ENCODE data around the gene CRTC1. TPM values are rescaled to one million over a fixed set of nuclear protein-coding genes. Genes with fewer than 3 reads are reported as not detected.

CRTC1 gene
- polyA plus RNA-seq, 3 donors, result 12.0 to 13.6 (median 12.2) TPM

GRCh38 chr19:18697680-18698079 is 14.2 kb downstream of the CRTC1 start:
- no peak for DNase-seq (ENCODE audit: low read depth in 3 of 3, low spot score in 2 of 3)

DNA sequence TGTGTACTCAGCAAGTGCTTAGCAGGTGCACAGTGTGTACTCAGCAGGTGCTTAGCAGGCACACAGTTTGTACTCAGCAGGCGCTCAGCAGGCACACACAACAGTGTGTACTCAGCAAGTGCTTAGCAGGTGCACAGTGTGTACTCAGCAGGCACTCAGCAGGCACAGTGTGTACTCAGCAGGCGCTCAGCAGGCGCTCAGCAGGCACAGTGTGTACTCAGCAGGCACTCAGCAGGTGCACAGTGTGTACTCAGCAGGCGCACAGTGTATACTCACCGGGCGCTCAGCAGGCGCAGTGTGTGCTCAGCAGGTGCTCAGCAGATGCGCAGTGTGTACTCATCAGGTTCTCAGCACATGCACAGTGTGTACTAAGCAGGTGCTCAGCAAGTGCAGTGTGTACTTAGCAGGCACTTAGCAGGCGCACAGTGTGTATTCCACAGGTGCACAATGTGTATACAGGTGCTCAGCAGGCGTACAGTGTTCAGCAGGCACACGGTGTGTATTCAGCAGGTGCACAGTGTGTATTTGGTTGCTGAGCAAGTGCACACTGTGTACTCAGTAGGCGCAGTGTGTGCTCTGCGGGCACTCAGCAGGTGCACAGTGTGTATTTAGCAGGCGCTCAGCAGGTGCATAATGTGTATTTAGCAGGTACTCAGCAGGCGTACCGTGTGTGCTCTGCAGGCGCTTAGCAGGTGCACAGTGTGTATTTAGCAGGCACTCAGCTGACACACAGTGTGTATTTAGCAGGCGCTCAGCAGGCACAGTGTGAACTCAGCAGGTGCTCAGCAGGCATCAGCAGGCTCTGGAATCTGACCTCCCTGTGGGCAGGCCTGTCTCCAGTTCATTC is 15.1 kb downstream of the CRTC1 start:
- no peak for DNase-seq (ENCODE audit: low read depth in 3 of 3, low spot score in 2 of 3)

DNA sequence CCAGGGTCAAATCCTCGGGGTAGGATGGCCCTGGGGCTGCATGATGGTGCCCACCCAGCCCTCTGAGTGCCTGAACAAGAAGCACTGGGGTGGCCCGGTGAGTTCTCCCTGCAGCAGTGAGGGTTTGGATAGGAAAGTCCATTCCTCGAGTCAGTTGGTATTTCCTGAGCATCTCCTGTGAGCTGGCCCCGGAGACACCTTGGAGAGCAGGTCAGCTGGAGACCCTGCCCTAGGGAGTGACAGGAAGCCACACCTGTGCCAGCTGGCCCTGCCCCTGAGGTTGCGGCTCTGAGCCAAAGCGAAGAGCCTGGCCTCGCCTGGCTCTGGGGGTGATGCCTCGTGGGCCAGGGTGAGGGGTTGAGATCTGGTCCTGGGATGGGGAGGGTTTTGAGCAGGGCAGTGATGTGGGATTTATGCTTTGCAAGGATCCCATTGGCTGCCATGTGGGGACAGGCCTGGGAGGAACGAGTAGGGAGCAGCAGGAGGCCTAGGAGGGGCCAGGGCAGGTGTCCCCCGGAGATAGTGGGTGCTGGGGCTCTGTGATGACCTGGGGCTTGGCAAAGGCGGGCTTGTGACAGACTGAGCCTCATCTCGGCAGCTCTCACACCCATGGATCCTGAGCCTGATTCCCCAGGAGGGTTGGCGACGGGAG is 16.0 kb downstream of the CRTC1 start:
- no peak for DNase-seq (ENCODE audit: low read depth in 3 of 3, low spot score in 2 of 3)

GRCh38 chr19:18700501-18701249 is 17.2 kb downstream of the CRTC1 start:
- no peak for DNase-seq (ENCODE audit: low read depth in 3 of 3, low spot score in 2 of 3)

DNA sequence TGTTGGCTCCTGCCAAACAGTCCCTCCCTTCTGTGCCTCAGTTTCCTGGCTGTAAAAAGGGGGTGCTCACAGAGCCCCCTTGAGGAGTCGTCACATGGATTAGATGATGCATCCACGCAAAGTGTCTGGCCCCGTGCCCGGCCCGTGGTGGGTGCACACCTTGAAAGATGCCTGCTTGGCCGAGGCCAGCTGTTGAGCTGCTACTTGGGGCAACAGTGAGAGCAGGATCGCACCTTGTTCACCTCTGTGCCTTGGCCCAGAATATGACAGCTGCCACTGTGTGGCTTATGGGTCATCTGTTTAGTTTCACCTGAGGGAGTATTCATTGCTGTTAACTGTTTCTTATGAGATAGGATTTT is 17.7 kb downstream of the CRTC1 start:
- DNase-seq (ENCODE audit: low read depth in 3 of 3, low spot score in 2 of 3), result no peak

DNA sequence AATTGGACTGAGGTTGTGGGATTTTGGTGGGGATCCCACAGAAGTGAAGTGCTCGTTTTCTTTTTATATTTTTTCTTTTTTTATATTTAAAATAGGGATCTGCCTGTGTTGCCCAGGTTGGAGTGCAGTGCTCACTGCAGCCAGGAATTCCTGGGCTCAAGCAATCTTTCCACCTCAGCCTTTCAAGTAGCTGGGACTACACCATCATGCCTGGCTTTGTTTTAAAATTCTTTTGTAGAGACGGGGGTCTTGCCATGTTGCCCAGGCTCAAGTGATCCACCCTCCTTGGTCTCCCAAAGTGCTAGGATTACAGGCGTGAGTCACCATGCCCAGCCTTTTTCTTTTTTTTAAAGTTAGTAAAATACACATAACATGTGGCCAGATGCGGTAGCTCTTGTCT is 20.6 kb downstream of the CRTC1 start:
- DNase-seq (ENCODE audit: low read depth in 3 of 3, low spot score in 2 of 3), result no peak

DNA sequence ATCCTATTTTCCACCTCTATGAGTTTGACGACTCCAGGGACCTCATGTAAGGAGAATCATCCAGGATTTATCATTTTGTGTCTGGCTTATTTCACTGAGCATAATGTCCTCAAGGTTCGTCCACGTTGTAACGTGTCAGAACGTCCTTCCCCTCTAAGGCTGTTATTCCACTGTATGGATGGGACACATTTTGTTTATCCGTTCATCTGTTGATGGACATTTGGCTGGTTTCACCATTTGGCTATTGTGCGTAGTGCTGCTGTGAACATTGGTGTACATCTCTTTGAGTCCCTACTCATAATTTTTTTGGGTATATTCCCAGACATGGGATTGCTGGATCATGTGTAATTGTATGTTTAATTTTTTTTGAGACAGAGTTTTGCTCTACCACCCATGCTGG is 21.5 kb downstream of the CRTC1 start:
- no peak for DNase-seq (ENCODE audit: low read depth in 3 of 3, low spot score in 2 of 3)

GRCh38 chr19:18708452-18709231 is 25.2 kb downstream of the CRTC1 start:
- no peak for DNase-seq (ENCODE audit: low read depth in 3 of 3, low spot score in 2 of 3)

- DNase-seq (ENCODE audit: low read depth in 3 of 3, low spot score in 2 of 3), result no peak
Measured at GRCh38 chr19:18709546-18709945, 26.1 kb downstream of the CRTC1 start.

DNA sequence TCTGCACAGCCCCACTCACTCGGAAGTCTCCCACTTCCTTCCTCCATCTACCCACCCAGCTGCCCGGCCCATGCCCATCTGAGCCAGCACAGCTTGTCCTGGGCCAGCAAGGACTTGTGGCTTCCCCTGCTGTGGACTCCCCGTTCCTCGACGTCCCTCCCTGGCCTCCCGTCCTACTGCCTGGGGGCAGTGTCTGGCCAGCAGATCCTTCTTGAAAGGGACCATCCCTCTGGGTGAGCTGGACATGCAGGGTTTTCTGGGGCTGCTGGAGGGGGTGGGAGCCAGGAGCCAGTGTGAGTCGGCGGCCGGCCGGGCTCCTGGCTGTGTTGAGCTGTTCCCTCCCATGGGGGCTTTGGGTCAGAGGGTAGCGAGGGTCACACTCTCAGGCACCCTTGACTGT is 26.7 kb downstream of the CRTC1 start:
- DNase-seq (ENCODE audit: low read depth in 3 of 3, low spot score in 2 of 3), result no peak

GRCh38 chr19:18710996-18711751 is 27.7 kb downstream of the CRTC1 start:
- no peak for DNase-seq (ENCODE audit: low read depth in 3 of 3, low spot score in 2 of 3)

DNA sequence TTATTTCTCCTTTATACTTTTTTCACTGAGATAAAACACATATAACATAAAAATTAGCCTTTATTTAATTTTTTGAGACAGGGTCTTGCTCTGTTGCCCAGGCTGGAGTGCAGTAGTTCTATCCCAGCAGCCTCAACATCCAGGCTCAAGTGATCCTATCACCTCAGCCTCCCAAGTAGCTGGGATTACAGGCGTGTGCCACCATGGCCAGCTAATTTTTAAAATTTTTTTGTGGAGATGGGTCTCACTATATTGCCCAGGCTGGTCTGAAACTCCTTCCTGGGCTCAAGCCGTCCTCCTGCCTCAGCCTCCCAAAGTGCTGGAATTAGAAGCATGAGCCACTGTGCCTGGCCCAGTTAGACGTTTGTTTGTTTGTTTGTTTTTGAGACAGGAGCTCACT is 28.4 kb downstream of the CRTC1 start:
- no peak for DNase-seq (ENCODE audit: low read depth in 3 of 3, low spot score in 2 of 3)

DNA sequence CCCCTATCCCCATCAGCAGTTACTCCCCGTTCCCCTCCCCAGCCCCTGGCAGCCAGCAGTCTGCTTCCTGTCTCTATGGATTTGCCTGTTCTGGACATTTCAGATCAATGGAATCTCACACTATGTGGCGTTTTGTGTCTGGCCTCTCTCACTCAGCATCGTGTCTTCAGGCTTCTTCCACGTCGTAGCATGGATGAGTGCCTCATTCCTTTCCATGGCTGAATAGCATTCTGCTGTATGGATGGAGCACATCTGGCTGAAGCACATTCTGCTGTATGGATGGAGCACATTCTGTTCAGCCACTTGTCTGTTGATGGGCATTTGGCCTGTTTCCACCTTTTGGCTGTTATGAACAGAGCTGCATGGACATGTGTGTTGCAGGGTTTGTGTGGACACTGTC is 29.5 kb downstream of the CRTC1 start:
- DNase-seq (ENCODE audit: low read depth in 3 of 3, low spot score in 2 of 3), result no peak

GRCh38 chr19:18713550-18714117 is 30.2 kb downstream of the CRTC1 start:
- DNase-seq (ENCODE audit: low read depth in 3 of 3, low spot score in 2 of 3), result no peak

GRCh38 chr19:18715416-18715815 is 31.9 kb downstream of the CRTC1 start:
- DNase-seq (ENCODE audit: low read depth in 3 of 3, low spot score in 2 of 3), result no peak

DNA sequence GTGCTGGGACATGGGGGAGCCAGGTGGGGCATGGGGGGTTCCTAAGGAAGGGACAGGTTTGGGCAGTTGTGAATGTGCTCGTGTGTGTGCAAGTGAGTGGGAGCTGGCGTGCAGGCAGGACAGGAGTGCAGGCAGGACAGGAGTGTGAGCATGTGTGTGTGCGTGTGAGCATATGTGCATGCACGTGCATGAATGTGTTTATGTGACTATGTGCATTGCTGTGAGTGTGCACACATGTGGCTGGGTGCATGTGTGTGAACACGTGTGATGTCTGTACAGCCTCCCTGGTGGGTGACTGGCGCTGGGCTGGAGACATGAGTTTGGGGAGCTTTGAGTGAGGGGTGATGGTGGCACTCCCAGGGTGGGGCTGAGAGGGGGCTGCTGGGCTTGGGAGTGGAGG is 33.4 kb downstream of the CRTC1 start:
- no peak for DNase-seq (ENCODE audit: low read depth in 3 of 3, low spot score in 2 of 3)

- DNase-seq (ENCODE audit: low read depth in 3 of 3, low spot score in 2 of 3), result no peak
Measured at GRCh38 chr19:18717601-18718000, 34.1 kb downstream of the CRTC1 start.

DNA sequence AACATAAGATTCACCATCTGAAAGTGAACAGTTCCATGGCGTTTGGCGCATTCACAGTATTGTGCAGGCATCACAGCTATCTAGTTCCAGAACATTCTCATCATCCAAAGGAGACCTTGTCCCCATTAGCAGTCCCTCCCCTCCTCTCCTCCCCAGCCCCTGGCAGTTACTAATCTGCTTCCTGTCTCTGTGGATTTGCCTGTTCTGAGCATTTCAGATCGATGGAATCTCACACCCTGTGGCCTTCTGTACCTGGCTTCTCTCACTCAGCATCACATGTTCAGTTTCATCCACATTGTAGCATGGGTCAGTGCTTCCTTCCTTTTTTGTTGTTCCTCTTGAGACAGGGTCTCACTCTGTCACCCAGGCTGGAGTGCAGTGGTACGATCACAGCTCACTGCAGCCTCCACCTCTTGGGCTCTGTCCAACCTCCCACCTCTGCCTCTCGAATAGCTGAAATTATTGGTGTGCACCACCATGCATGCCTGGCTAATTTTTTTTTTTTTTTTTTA is 34.6 kb downstream of the CRTC1 start:
- no peak for DNase-seq (ENCODE audit: low read depth in 3 of 3, low spot score in 2 of 3)

DNA sequence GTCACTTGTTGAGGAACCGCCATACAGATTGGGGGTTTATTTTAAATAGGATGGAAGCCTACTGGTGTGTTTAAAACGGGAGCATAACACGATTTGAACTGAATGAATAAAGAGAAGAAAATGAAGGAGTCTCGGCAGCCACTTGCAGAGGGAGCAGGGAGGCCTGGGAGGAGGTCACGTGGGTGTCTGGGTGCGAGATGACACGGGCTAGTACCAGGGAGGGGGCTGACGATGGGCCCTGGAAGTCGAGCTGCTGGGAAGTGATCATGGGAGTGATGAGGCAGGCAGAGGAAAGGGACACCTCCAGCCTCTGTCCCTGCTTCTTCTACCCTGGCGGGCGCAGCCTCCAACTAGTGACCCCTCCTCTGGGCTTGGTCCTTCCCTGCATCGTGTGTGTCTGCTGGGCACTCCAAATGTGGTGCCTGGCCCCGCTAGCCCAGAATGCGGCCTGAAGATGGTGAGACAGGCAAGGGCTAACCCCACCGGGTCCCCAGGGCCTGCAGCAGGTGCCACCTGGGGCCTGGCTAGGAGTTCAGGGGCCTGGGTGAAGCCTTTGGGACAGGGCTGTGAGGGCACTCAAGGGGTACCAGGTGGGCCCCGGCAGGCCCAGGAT is 35.5 kb downstream of the CRTC1 start:
- no peak for DNase-seq (ENCODE audit: low read depth in 3 of 3, low spot score in 2 of 3)
